Right ventricle myocardium inferior (tissue), 1 donor: ENCODE measurements around the gene KRTAP10-7. TPM values are rescaled to one million over a fixed set of nuclear protein-coding genes. Genes with fewer than 3 reads are reported as not detected.
"Not testable (repeated sequence)": the region's sequence is repeated elsewhere in the genome, so short reads cannot be mapped to it uniquely, and the experiment has no call there.

Source experiments
- ATAC-seq: fragments of 200-7000 bp; cut with Tn5 transposase; one replicate; pipeline ENCODE4 v1.9.1; 2020; ENCODE audit warnings: mild to moderate bottlenecking, moderate library complexity
- DNase-seq: peaks from one replicate; pipeline ENCODE4 v3.0.0; 2021; ENCODE audit errors: missing footprints
- intact Hi-C: fragments of 100-400 bp; cut with DNase I; formaldehyde crosslinking; loops from one replicate; pipeline ENCODE4 v1.11.0; 2022
- total RNA-seq: library from RNA; stranded (reverse); fragmentation: NEBNext Ultra II Directional; extraction: Animal tissue kit (Norgen Biotek cat#: 25700); gene quantifications from one replicate; pipeline ENCODE4 v1.2.1, GENCODE V29; 2021
- donor health status: DM: no; HTN: yes; CAD: no; lungs with severe emphysema.

Gene KRTAP10-7
- total RNA-seq, 1 donor from 2014 or later: not detected

DNA sequence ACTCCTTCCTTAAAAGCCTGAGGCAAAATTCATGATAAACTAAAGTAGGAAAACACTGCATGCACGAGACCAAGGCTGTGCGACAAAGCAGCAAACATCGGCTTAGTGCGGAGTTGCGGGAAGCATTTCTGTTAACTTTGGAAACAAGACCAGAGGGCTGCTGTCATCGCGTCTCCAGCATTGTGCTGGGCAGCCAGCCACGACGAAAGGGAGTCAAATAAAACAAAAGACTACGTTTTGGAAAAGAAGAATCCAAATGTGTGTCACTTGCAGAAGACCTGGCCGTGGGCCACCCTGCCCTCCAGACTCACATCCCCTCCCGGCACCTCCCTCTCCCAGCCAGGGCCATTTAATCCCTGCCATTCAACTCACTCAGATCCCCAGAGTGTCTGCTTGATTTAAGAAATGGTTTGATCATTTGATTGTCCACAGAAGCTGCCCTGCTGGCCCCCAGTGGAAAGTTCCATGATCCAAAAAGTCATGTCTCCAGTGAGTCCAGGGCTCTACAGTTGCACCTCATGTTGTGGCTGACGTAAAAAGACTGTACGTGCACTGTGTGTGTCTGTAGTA is 43.4 kb downstream of the KRTAP10-7 start:
- intact Hi-C loops: no loop called here
- ATAC-seq (no peak), DNase-seq (no peak)

DNA sequence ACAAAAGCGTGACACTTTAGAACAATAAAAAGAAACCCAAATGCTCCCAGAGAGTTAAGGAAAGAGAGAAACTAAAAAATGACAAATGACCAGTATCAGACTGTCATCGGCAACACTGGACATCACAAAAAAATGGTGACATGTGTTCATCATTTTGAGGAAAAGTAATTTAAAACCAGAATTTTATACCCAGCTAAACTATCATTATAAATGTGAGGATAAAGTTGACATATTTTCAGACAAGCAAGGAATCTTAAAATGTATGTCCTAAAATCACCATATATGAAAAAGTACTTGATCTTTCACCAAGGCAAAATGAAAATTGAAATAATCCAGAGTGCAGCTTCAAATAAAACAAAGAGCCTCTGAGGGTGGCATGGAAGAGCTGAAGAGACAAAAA is 44.5 kb downstream of the KRTAP10-7 start:
- DNase-seq (no peak), ATAC-seq (no peak)
- intact Hi-C loops: no loop called here

DNA sequence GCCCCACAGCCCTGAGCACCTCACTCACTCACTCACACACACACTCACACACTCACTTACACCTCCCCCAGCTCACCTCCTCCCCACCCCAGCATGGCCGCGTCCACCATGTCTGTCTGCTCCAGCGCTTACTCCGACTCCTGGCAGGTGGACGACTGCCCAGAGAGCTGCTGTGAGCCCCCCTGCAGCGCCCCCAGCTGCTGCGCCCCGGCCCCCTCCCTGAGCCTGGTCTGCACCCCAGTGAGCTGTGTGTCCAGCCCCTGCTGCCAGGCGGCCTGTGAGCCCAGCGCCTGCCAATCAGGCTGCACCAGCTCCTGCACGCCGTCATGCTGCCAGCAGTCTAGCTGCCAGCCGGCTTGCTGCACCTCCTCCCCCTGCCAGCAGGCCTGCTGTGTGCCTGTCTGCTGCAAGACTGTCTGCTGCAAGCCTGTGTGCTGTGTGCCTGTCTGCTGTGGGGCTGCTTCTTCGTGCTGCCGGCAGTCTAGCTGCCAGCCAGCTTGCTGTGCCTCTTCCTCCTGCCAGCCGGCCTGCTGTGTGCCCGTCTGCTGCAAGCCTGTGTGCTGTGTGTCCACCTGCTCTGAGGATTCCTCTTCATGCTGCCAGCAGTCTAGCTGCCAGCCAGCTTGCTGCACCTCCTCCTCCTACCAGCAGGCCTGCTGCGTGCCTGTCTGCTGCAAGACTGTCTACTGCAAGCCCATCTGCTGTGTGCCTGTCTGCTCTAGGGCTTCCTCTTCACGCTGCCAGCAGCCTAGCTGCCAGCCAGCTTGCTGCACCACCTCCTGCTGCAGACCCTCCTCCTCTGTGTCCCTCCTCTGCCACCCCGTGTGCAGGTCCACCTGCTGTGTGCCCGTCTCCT is 46.2 kb downstream of the KRTAP10-7 start, which contains the start of gene KRTAP10-11:
TSS of gene KRTAP10-11 (plus strand) at position 49 of the 856 bp plus-strand sequence. CDS start at position 94, 45 bp downstream.
- intact Hi-C loops, ATAC-seq, DNase-seq: not testable (repeated sequence)

DNA sequence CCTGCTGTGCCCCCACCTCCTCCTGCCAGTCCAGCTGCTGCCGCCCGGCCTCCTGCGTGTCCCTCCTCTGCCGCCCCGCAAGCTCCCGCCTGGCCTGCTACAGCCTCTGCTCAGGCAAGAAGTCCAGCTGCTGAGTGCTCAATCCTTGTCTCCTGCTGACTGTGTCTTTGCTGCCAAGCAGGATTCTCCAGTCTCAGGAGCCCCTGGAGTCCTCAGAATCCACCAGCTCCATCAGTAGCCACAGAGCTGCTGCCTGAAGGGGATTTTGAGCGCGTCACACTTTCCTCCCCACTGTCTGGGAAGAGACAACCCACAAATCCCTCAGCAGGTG is 46.8 kb downstream of the KRTAP10-7 start:
- DNase-seq: no peak
- intact Hi-C loops: no loop called here
- no peak for ATAC-seq

- ATAC-seq: no peak
- intact Hi-C loops: no loop called here
- DNase-seq: no peak
These were observed 48.3 kb downstream of the KRTAP10-7 start for GRCh38 chr21:44648557-44649311.

DNA sequence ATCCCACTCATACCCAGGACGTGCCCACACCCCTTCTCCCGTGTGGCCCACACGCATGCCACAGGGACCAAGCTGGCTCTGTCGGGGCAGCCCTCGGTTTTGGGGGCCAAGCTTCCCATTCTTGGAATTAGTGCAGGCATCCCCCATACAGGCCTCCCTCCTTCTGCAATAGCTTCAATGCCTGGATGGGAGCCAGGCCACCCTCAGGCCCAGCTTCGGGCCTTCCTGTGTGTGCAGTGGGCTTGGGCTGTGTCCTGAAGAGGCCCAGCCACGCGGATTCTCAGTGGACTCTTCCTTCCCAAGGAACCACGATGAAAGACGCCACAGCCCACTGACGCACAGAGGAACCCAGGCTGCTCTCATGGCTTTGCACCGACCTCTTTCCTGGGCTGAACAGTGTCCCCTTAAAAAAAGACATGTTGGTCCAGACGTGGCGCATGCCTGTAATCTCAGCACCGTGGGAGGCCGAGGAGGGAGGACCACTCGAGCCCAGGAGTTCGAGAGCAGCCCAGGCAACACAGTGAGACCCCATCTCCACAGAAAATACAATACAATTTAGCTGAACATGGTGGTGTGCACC is 49.2 kb downstream of the KRTAP10-7 start:
- no peak for ATAC-seq
- DNase-seq: no peak
- intact Hi-C loops: no loop called here

DNA sequence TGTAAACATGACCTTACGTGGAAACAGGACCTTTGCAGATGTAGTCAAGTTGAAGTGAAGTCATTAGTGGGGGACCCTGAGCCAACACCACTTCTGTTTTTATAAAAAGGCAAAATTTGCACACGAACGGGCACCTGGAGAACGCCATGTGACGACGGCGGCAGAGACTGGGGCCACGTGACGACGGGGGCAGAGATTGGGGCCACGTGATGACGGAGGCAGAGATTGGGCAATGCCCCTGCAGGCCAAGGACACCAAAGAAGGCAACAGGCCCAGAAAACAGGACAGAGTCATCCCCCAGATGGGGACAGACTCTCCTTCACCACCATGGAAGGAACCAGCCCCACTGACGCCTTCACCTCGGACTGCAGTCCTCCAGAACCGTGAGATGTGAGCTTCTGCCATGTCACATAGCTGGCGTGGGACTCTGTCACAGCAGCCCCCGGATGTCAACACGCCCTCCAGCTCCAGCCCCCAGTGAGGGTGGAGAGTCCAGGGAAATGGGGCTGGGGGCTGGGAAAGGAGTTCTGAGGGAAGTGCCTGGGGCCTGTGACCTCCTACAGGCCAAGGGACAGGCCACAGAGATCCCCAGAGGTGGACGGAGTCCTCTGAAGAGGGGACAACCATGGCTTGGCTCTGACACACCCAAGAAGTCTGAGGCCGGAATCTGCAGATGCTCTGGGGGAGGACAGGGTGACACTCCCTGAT is 50.0 kb downstream of the KRTAP10-7 start:
- ATAC-seq (no peak), DNase-seq (no peak)
- intact Hi-C loops: no loop called here

GRCh38 chr21:44650973-44651675 is 50.7 kb downstream of the KRTAP10-7 start:
- no peak for ATAC-seq
- intact Hi-C loops: no loop called here
- DNase-seq: no peak

Other genes with a start within 250 kb of the KRTAP10-7 start
- 2.7 TPM for gene TRPM2, start 247.0 kb upstream of the KRTAP10-7 start, total RNA-seq
- gene LRRC3, start 145.1 kb upstream of the KRTAP10-7 start, total RNA-seq: 3.3 TPM
- gene KRTAP10-1, start 60.4 kb upstream of the KRTAP10-7 start, total RNA-seq: not detected
- gene KRTAP10-2, start 49.1 kb upstream of the KRTAP10-7 start, total RNA-seq: not detected
- not detected for gene KRTAP10-3, start 41.8 kb upstream of the KRTAP10-7 start, total RNA-seq
- gene KRTAP10-4, start 26.9 kb upstream of the KRTAP10-7 start, total RNA-seq: not detected
- not detected for gene KRTAP10-5, start 20.0 kb upstream of the KRTAP10-7 start, total RNA-seq
- gene KRTAP10-6, start 8.1 kb upstream of the KRTAP10-7 start, total RNA-seq: not detected
- not detected for gene KRTAP10-8, start 11.5 kb downstream of the KRTAP10-7 start, total RNA-seq
- gene KRTAP10-9, start 26.5 kb downstream of the KRTAP10-7 start, total RNA-seq: not detected
- gene KRTAP10-10, start 36.8 kb downstream of the KRTAP10-7 start, total RNA-seq: not detected
- not detected for gene KRTAP10-11, start 45.8 kb downstream of the KRTAP10-7 start, total RNA-seq
- gene KRTAP12-4, start 54.1 kb downstream of the KRTAP10-7 start, total RNA-seq: not detected
- not detected for gene KRTAP12-3, start 57.3 kb downstream of the KRTAP10-7 start, total RNA-seq
- not detected for gene KRTAP12-2, start 66.3 kb downstream of the KRTAP10-7 start, total RNA-seq
- gene KRTAP12-1, start 81.6 kb downstream of the KRTAP10-7 start, total RNA-seq: not detected
- gene KRTAP10-12, start 96.6 kb downstream of the KRTAP10-7 start, total RNA-seq: not detected
- 0.65 TPM for gene TSPEAR, start 111.0 kb downstream of the KRTAP10-7 start, total RNA-seq
- 66.6 TPM for gene UBE2G2, start 201.2 kb downstream of the KRTAP10-7 start, total RNA-seq
- gene SUMO3, start 217.5 kb downstream of the KRTAP10-7 start, total RNA-seq: 73.9 TPM